HG03045 (cell line): Measurements from ENCODE around the gene DUSP9.
"Not testable (repeated sequence)": the region's sequence is repeated elsewhere in the genome, so short reads cannot be mapped to it uniquely, and the experiment has no call there.

Source experiments
- ATAC-seq: cut with Tn5 transposase; IDR thresholded peaks from one replicate; pipeline ENCODE4 v1.9.1; 2021; ENCODE audit warnings: mild to moderate bottlenecking, moderate library complexity; ENCODE audit not compliant: unreplicated experiment

DUSP9 gene

DNA sequence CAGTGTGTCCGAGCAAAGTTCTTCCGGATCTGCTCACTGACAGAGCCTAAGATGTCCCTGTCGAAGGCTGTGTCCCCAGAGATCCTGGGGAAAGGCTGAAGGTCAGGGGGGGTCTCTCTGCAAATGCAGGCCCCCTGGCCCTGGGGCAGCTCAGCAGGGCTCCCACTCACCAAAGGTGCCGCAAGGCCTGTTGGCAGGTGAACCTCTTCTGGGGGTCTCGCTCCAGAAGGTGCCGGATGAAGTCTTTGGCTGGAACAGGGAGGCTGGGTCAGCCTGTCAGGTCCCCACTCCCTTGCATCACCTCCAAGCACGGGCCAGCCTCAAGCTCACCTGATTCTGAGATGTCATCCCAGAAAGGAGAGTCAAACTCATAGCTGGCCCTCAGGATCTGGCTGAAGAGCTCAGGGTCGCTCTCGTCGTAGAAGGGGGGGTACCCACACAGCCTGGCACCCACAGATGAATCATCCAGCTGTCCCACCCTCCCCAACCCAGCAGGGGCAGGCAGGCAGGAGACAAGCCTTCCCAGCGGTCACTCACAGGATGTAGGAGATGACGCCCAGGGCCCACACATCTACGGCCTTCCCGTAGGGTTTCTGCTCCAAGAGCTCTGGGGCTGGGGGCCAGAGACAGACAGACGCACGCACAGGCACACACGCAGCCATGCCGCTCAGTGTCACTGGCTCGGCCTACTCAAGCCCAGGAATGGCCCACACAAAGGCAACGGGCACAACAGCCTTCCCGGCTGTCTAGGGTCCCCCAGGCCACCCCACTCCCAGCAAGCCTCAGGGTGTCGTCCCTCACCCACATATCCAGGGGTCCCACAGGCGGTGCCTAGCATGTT, 24.0 kb downstream of the DUSP9 start:
- no peak for ATAC-seq

DNA sequence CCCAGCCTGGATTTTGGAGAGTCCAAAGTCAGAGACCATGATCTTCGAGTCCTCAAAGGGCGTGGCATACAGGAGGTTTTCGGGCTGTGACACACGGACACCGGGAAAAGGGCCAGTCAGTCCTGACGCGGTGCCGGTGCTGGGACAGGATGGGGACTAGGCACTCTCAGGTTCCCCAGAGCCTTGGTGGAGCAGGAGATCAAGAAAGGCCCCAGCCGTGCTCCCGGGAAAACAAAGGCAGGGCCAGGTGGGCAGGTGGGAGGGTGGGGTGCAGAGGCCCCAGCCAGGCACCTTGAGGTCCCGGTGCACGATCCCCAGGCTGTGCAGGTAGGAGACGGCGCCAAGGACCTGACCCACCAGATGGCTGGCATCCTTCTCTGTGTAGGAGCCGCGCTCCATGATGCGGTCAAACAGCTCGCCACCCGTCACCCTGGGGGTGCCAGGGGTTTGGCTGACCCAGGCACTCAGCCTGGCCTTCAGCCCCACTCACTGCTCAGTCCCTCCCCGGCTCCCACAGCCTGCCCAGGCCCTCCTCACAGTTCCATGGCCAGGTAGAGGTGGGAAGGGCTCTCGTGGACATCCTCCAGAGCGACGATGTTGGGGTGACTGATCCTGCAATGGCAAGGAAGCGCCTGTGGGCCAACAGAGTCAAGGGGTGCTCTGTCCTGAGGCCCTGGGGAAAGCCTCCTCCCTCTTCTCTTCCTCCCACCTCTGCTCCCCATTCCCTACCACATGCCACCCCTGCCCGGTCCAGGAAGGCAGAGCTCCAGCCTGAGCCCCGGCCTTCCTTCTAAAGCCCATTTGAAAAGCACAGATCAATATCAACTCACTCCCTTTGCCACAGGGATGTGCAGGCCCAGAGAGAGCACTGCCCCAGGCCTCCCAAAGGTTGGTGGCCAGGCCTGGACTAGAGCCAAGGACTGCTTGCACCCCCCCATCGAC, 24.9 kb downstream of the DUSP9 start:
- no peak for ATAC-seq

DNA sequence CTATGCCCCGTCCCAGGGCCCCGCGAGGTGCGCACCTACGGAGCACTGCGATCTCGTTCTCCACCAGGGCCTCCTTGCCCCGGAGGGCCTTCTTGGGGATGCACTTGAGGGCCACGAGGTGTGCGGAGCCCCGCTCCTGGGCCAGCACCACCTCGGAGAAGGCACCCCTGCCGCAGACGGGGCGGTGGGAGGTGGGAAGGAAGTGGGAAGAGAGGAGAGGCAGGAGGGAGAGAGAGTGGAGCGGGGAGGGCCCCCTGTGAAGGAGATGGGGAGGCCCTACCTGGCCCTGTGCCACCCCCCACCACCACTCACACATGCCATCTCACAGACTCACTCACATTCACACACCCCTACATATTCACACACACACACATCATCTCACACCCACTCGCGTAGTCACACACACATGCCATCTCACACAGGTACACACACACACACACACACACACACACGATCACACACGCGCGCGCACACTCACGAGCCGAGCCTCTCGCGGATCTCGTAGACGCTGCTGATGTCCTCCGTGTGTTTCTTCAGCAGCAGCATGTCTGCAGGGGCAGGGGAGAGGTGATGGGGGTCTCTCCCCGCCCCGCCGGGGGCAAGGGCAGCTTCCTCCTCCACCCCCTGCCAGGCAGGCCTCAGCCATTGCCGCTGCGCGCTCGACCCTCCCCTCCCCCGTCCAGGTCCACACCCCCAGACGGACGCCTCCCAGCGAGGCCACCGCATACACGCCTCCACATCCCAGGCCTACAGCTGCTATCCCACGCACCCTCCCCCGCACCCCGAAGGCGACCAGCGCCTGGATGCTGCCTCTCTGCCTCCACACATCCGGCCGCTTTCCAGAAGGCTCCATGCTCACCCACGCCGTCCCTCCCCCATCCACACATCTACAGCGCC, 25.8 kb downstream of the DUSP9 start:
- ATAC-seq, result no peak

DNA sequence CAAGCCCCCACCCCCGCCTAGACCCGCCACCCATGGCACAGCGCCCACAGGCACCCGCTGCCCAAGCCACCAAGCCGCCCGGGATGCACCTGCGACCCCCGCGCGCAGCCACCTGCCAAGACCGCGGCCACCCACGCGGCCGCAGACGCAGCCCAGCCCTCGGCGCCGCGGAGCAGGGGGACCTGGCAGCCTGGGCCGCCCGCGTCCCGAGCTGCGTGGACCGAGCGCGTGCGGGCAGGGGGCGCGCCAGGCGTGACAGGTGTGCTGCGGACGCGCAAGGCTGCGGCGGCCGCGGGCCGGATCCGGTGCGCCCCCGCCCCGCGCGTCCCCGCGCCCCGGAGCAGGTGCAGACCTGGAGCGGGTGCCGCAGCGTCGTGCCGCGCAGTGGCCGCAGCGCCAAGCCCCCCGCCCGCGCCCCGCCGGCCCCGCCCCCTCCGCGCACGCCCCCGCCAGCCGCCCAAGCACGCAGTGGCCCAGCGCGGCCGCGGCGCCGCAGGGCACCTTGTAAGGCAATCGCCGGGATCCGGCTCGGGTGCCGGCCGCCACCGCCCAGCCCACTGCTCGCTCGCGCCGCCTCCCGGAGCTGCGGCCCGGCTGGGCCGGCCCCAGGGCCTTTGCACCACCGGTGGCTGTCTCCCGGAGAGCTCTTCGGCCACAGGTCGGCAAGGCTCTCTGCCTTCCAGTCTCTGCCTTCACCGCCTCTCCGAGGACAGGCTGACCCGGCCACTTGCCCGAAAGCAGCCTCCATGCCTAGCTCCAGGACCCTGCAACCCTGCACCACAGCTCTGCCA, 26.6 kb downstream of the DUSP9 start, which contains the start of gene PNCK:
Gene PNCK (minus strand): TSS at position 386 of the 791 bp plus-strand sequence. CDS start 737 bp downstream, outside the sequence.
- ATAC-seq, result no peak

DNA sequence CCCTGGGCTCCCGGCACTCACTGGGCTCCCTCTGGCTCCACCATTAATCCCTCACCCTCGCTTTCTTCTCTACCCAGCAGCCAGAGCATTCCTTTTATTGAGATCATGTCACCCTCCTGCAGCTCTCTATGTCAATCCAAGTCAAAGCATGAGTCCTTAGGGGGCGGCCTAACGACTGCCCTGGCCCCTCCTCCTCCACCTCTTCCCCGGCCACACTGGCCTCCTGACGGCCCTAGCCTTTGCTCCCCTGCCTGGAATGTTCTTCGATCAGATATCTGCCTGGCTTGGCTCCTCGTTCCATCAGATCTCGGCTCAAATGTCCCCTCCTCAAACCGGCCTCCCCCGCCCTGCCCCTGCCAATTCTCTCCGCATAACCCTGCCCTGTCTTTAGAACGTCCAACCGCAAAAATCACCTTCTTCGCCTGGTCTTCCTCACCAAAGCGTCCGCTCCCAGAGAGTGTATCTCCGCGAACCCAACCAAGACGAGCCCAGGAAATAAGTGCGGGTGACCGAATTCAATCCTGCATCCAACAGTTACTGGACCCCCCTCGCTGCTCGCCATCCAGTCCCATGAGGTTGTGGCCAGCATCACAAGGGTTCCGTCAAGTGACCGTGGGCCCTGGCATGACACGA, 27.3 kb downstream of the DUSP9 start:
- no peak for ATAC-seq

DNA sequence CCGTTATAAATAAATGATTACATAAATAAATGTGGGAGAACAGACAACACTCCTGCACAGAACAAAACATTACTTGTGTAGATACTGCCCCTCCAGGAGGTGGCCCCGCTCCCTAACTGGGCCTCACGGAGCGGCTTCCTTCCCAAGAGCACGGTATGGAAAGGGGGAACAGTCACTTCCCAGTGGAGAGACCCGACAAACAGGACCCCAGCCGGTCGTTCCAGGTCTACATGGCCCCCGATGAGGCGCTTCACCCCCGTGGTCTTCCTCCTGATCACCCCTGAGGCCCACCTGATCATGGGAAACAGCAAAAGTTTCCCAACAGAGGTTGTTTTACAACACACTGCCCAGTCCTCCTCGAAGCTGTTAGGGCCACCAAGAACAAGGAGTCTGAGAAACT, 34.2 kb downstream of the DUSP9 start:
- no peak for ATAC-seq

DNA sequence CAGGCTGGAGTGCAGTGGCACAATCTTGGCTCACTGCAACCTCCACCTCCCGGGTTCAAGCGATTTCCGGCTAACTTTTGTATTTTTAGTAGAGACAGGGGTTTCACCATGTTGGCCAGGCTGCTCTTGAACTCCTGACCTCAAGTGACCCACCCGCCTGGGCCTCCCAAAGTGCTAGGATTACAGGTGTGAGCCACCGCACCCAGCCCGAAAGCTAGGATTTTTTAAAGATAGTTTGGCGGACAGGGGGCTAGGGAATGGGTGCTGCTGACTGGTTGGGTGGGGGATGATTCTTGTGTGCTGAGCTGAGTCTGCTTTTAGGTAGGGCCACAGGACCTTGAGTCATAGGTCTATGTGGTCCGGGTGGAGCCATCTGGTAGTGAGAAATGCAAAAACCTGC, 36.5 kb downstream of the DUSP9 start:
- not testable (repeated sequence) for ATAC-seq

DNA sequence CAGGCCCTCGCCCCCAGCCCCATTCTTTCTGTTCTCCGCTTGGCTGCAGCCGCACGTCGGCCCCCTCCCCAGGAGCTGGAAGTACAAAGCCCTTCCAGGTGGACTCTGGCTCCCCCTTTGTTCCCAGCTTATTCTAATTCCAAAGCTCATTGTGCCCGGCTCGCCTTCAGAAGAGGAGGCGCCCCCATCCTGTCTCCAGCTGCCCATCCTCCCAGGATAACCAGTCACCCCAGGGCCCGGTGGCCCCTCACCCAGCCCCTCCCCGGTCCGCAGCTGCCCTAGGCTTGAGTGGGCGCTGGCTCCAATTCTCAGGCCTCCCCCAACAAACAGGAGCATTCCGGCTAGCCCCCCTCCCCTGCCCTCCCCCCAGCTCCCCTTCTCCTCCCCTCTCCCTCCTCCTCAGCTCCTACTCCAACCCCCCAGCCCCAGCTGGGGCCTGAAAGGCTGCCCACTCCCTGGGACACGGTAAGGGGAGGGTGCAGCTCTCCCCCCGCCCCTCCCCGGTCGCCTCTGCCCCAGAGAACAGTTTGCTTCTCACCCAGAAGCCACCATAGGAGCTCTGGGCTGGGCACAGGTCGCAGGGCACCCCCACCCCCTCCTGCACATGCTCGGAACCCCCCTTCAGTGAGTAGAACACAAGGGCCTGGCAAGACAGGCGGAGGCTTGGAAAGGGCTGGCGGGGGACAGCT, 37.6 kb downstream of the DUSP9 start:
- no peak for ATAC-seq

DNA sequence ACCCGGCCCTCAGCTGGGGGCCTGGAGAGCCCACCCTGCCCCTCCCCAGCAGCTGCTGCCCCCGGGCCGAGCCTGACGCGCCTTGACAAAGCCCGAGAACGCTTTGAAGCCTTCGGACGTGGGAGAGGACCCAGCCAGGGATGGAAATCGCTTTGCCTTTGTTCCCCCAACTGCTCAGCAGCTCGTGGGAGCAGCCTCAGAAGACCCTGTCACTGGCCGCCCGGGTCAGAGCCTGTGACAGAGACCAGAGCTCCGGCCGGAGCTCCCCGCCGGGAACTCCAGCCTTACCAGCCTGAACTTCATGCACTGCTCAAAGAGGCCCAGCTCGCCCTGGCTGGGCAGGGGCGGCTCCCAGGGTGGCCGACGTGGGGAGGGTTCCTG, 38.1 kb downstream of the DUSP9 start:
- ATAC-seq, result no peak

DNA sequence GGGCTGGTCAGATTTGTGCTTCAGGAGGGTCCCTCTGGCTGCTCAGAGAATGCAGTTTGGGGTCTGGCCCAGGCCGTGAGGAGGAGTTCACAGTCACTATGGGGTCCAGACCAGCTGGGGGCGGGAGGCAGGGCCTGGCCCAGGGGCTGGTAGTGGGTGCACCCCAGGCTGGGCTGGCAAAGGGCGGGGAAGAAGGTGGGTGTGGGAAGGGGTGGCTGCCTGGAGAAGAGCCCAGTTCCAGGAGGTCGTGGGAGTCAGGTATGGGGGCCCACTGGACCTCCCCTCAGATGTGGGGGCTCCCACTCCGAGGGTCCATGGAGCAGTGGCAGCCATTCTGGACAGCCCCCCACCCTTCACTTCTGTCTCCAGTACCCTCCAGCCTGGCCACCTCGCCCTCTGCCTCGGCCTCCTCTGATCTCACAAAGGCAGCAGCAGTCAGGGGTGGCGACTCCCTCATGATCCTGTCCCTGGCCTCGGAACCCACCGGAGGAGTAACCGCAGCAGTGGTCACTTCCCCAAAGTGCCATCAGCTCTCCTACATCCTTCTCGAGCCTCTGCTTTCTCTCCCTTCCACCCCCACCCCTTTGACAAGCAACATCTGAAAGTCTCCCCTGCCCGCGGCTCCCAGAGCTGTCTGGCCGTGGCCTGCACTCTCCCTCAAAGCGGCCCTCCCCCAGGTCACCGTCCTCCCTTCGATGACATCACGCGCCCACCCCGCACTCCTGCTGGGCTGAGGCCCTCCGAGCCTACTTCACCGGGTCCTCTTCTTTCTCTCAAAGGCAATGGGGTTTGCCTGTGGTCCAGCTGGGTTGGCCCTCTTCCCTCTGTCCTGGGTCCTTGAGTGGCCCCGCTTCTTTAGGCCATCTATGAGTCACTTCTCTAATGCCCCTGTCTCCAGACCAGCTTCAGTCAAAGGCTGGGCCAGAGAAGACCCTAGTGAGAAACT, 39.0 kb downstream of the DUSP9 start:
- ATAC-seq, result no peak

DNA sequence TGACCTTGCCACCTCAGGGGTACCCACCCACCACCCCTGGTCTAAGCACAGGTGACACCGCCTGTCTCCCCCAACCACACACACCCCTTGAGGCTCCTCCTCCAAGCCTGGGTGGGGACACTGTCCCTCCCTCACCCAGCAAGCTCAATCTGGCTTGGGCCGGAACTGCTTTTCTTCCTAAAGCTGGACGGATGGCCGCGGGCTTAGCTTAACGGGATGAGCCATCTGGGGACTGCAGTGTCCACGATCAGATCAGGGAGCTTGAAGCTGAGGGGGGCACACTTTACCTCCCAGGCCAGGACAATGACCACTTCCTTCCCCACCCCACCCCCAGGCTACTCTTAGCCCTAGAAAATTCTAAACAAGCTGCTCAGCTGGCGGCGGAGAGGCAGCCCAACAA, 39.7 kb downstream of the DUSP9 start:
- ATAC-seq, result no peak

DNA sequence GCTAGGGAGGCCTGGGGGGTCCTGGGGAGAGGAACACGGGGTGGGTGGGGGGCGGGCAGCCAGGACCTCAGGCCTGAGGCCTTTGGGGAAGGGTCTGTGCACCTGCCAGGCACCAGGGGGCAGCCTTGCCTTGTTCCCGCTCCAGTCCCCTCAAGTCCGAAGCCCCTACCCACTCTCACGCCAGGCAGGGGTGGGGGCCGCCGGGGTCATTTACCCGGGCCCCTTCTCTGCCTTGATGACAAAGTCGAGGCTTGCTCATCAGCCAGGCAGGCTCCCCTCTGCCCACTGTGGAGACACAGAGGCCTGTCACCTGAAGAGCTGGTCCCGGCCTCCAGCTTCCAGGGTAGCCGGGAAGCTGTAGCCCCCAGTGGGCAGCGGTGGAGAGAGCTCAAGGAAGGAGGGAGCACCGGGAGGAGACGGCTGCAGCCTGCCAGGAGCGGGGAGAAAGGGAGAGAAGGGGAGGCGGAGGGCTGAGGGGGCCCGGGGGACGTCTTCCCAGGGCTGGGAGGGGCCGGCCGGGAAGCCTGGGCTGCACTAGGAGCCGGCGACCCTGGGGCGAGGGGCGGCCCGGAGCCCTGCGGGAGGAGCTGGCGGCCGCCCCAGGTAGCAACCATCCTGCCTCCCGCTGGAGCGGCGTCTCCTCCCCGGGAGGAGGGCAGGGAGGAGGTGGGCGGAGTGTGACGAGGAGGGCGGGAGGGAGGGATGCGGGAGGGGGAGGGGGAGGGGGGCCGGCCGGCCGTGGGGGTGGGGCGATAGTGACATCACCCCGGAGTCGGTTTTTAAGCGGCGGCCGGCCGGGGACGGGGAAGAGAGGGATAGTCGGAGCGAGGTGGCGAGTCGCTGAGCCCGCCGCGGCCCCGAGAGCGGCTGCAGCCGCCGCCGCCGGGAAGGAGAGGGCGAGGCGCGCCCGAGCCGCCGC, 40.4 kb downstream of the DUSP9 start, which contains the start of gene SLC6A8:
Gene SLC6A8 (plus strand): TSS at position 806 of the 919 bp plus-strand sequence. CDS start 649 bp downstream, outside the sequence.
- no peak for ATAC-seq

DNA sequence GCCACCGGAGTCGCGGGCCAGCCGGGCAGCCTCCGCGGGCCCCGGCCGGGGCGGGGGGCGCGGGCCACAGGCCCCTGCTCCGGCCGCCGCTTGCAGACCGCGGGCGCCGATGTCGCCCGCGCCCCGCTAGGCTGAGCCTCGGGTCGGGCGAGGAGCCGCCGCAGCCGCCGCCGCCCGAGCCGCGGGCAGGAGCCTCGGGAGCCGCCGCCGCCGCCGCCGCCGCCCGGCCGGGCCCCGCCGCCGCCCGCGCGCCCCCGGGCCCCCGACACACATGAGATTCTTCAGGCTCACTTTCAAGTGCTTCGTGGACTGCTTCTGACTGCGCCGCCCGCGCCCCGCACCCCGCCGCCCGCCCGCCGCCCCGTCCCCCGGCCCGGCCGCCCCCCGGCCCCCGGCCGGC, 41.1 kb downstream of the DUSP9 start:
- no peak for ATAC-seq

DNA sequence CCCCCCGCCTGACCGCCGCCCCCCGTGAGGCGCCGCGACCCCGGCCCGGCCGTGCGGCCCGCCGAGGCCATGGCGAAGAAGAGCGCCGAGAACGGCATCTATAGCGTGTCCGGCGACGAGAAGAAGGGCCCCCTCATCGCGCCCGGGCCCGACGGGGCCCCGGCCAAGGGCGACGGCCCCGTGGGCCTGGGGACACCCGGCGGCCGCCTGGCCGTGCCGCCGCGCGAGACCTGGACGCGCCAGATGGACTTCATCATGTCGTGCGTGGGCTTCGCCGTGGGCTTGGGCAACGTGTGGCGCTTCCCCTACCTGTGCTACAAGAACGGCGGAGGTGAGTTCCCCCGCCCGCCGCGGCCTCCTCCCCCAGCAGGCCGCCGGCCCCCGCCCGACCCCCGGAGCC, 41.5 kb downstream of the DUSP9 start:
- no peak for ATAC-seq

DNA sequence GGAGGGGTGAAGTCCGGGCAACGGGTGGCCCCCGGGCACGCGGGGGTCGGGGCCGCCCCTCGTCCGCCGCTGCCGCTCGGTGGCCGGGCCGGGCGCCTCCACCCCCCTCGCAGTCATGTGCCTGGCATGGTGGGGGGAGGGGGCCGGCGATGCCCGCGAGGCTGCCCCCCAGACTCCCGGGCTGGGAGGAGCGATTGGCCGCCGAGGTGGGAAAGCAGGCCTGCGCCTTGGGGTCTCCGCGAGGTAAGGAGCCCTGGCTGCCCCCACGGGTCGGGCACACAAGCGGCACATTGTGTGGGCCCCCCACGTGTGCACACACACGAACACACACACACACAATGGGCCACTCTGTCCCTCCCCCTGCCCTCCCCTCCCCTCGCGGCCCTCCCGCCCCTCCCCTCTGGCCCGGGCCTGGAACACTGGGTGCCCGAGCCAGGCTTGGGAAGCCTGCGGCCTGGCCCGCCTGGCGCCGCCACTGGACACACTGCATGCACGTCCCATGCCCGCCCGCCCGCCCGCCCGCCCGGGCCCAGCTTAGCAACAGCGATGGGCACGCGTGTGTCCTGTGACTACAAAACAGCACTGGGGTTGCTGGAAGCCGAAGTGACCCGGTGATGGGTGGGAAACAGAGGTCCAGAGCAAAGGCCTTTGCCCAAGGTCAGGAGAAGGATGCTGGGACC, 42.0 kb downstream of the DUSP9 start:
- no peak for ATAC-seq
